Activated T-cell treated with anti-CD3 and anti-CD28 coated beads, Interleukin-2, amount 50 U/mL, for 24 hours (primary cell): ENCODE results near the gene PIP4K2B.
A peak's percentile ranks its signal among the peaks of the same experiment; 100 is the strongest.
"Not testable (repeated sequence)": the region's sequence is repeated elsewhere in the genome, so short reads cannot be mapped to it uniquely, and the experiment has no call there.

Experiments used
- DNase-seq: peaks from one replicate; pipeline ENCODE4 v3.0.0-alpha.2; 2020
- H3K27ac Mint-ChIP-seq: 2 replicates; pipeline ENCODE4 v1.8.0; 2020; ENCODE audit warnings: mild to moderate bottlenecking, mixed read lengths
- H3K27me3 Mint-ChIP-seq: 2 replicates; pipeline ENCODE4 v1.8.0; 2020; ENCODE audit warnings: mixed read lengths
- H3K36me3 Mint-ChIP-seq: 2 replicates; pipeline ENCODE4 v1.8.0; 2020; ENCODE audit warnings: low read depth, mixed read lengths
- H3K4me1 Mint-ChIP-seq: 2 replicates; pipeline ENCODE4 v1.8.0; 2020; ENCODE audit warnings: low read depth, mixed read lengths
- H3K4me3 Mint-ChIP-seq: 2 replicates; pipeline ENCODE4 v1.8.0; 2020; ENCODE audit warnings: mild to moderate bottlenecking, moderate library complexity, mixed read lengths
- H3K9me3 Mint-ChIP-seq: 2 replicates; pipeline ENCODE4 v1.8.0; 2020; ENCODE audit warnings: mixed read lengths

Gene PIP4K2B

GRCh38 chr17:38791162-38791561, 8.2 kb downstream of the PIP4K2B start:
- Mint-ChIP-seq H3K4me1 (peaks cover 34% of the 10 kb centered on the region), H3K4me3 (no peak overlapping the region), H3K27ac (no peak overlapping the region)

GRCh38 chr17:38790148-38790707, 9.1 kb downstream of the PIP4K2B start:
- not testable (repeated sequence) for H3K27ac Mint-ChIP-seq, H3K27me3 Mint-ChIP-seq, H3K4me3 Mint-ChIP-seq, DNase-seq, H3K9me3 Mint-ChIP-seq
- Mint-ChIP-seq H3K4me1 (peaks cover 26% of the 10 kb centered on the region), H3K36me3 (peaks cover 53% of the 10 kb centered on the region)

More at GRCh38 chr17:38791162-38791561, 8.2 kb downstream of the PIP4K2B start:
- no peak for DNase-seq
- peaks cover 53% of the 10 kb centered on the region for H3K36me3 Mint-ChIP-seq
- no peaks in the 10 kb centered on the region for H3K27me3 Mint-ChIP-seq
- H3K9me3 Mint-ChIP-seq, result no peaks in the 10 kb centered on the region

DNA sequence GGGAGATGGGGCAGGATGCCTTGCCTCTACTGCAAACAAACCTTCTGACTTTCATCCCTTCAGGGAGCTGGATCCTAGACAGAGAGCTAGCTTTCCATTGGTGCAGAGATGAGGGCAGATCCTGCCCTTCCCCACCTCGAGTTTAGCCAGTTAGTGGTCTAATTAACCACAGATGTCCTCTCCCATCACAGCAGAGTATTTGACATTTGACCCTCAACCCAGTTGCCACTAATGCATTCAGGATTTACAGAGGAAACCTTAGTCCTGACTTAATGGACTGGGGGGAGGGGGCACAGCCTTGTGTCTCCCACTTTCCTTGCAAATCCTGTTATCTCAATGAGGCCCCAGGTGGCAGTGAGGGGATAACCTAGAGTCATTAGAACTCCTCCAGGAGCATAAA, 10.2 kb downstream of the PIP4K2B start:
- no peak overlapping the region for H3K4me3 Mint-ChIP-seq
- H3K27me3 Mint-ChIP-seq, result no peaks in the 10 kb centered on the region
- H3K36me3 Mint-ChIP-seq, result peaks cover 58% of the 10 kb centered on the region
- DNase-seq, result no peak
- no peak overlapping the region for H3K27ac Mint-ChIP-seq
- peaks cover 21% of the 10 kb centered on the region for H3K4me1 Mint-ChIP-seq
- H3K9me3 Mint-ChIP-seq, result no peaks in the 10 kb centered on the region

GRCh38 chr17:38787999-38788398, 11.4 kb downstream of the PIP4K2B start:
- not testable (repeated sequence) for H3K4me3 Mint-ChIP-seq, H3K9me3 Mint-ChIP-seq, H3K27me3 Mint-ChIP-seq, H3K27ac Mint-ChIP-seq, DNase-seq
- H3K36me3 Mint-ChIP-seq, result peaks cover 63% of the 10 kb centered on the region
- peaks cover 15% of the 10 kb centered on the region for H3K4me1 Mint-ChIP-seq

GRCh38 chr17:38786372-38786771, 13.0 kb downstream of the PIP4K2B start:
- H3K27me3 Mint-ChIP-seq, result no peaks in the 10 kb centered on the region
- peaks cover 69% of the 10 kb centered on the region for H3K36me3 Mint-ChIP-seq
- no peak overlapping the region for H3K4me3 Mint-ChIP-seq
- no peaks in the 10 kb centered on the region for H3K9me3 Mint-ChIP-seq
- peak overlapping the region; percentile 15 for H3K27ac Mint-ChIP-seq
- peaks cover 7% of the 10 kb centered on the region for H3K4me1 Mint-ChIP-seq
- no peak for DNase-seq

GRCh38 chr17:38783227-38783626, 16.1 kb downstream of the PIP4K2B start:
- no peaks in the 10 kb centered on the region for H3K27me3 Mint-ChIP-seq
- no peaks in the 10 kb centered on the region for H3K9me3 Mint-ChIP-seq
- H3K4me1 Mint-ChIP-seq, result no peaks in the 10 kb centered on the region
- H3K36me3 Mint-ChIP-seq, result peaks cover 90% of the 10 kb centered on the region
- H3K4me3 Mint-ChIP-seq, result no peak overlapping the region
- peak overlapping the region; percentile 29 for H3K27ac Mint-ChIP-seq
- no peak for DNase-seq

DNA sequence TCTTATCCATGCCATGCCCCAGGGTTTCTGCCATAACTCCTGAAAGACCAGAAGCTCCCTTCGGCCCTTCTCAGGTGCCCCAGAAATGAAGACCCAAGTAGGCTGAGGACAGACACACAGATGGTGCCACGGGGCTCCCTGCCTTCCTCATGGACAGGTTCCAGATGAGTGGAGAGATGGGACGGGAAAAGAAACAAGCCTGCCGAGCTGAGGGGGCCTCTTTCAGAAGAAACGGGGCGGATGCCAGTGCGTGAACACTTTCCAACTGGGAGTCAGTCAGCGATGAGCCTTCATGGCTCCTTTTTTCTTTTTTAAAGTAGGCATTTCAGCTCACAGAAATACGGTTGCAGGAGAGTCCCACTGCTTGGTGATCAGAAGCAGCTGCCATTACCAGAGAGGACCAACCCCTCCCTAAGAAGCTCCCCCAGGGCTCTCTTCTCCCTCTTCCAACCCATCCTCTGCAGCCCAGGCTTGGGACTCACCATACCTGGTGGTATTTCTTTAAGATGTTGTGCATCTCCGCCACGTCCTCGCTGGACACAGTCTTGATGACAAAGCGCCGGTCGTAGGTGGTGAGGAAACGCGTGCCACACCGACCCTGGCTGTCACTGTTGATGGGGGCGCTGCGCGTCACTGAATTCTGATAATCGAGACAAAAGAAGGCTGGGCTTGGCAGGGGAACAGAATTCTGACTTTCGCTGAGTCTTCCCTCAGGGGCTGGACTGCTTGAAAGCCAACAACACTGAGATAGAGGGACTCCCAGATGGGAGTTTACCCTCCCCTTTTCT, 19.2 kb downstream of the PIP4K2B start:
- H3K9me3 Mint-ChIP-seq, result no peaks in the 10 kb centered on the region
- no peaks in the 10 kb centered on the region for H3K4me1 Mint-ChIP-seq
- no peaks in the 10 kb centered on the region for H3K27me3 Mint-ChIP-seq
- H3K36me3 Mint-ChIP-seq, result peaks cover 92% of the 10 kb centered on the region
- DNase-seq, result no peak
- H3K27ac Mint-ChIP-seq, result no peak overlapping the region
- H3K4me3 Mint-ChIP-seq, result no peak overlapping the region

DNA sequence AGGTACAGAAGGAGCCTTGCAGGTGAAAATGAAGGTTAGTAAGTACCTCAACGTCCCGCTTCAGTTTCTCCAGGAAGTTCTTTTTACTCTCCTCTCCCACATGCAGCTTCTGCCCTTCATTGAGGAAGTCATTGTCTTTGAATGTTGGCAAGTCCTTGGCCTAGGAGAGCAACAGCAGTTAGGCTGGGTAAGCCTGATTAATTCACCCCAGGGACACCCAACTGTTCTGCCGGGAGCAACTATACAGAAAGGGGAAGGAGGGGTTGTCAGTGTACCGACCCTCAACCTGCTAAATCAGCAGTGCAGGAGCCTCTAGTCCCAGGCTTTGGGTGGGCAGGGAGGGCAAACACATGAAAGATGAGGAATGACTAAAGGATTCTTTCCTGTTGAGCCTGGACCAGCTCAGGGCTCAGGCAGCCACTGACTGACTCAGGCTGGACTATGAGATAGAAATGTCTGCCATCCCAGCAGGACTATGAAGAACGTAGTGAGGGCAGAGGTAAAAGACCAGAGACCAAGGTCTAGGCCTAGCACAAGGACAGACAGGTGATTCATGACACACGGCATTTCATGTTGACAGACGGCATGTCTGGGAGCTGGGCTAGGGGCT, 21.6 kb downstream of the PIP4K2B start:
- no peak for DNase-seq
- no peaks in the 10 kb centered on the region for H3K9me3 Mint-ChIP-seq
- H3K27ac Mint-ChIP-seq, result no peak overlapping the region
- no peak overlapping the region for H3K4me3 Mint-ChIP-seq
- H3K27me3 Mint-ChIP-seq, result no peaks in the 10 kb centered on the region
- H3K4me1 Mint-ChIP-seq, result no peaks in the 10 kb centered on the region
- peaks cover 92% of the 10 kb centered on the region for H3K36me3 Mint-ChIP-seq

GRCh38 chr17:38773258-38773657, 26.1 kb downstream of the PIP4K2B start:
- Mint-ChIP-seq H3K4me1 (no peaks in the 10 kb centered on the region), H3K27me3 (no peaks in the 10 kb centered on the region), H3K9me3 (no peaks in the 10 kb centered on the region), H3K27ac (peak overlapping the region; percentile 19), H3K4me3 (no peak overlapping the region), H3K36me3 (peaks cover 92% of the 10 kb centered on the region)
- DNase-seq, result no peak

- DNase-seq, result no peak
- peaks cover 98% of the 10 kb centered on the region for H3K36me3 Mint-ChIP-seq
- peak overlapping the region; percentile 59 for H3K27ac Mint-ChIP-seq
Observed at GRCh38 chr17:38768417-38768816, 30.9 kb downstream of the PIP4K2B start.

DNA sequence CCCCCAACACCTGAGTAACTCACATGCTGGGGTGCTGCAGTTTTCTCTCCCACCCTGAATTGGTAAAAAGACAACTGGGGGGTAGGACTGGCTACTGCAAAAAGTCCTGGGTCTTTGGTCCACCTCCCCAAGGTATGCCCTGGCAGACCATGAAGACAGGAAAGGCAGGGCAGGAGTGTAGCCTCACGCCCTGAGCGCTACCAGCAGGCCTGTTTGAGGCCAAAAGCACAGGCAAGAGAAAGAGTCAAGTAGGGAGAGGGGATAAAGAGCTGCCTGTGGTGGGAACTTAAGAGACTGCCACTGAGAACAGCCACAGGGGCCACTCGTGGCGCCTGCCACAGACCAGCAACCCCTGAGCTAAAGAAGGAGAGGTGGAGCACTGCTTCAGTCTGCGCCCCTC, 33.0 kb downstream of the PIP4K2B start:
- Mint-ChIP-seq H3K36me3 (peaks cover 97% of the 10 kb centered on the region), H3K4me3 (no peak overlapping the region), H3K27ac (peak overlapping the region; percentile 63)

More at GRCh38 chr17:38768417-38768816, 30.9 kb downstream of the PIP4K2B start:
- Mint-ChIP-seq H3K27me3 (no peaks in the 10 kb centered on the region), H3K4me1 (no peaks in the 10 kb centered on the region), H3K4me3 (no peak overlapping the region), H3K9me3 (no peaks in the 10 kb centered on the region)

DNA sequence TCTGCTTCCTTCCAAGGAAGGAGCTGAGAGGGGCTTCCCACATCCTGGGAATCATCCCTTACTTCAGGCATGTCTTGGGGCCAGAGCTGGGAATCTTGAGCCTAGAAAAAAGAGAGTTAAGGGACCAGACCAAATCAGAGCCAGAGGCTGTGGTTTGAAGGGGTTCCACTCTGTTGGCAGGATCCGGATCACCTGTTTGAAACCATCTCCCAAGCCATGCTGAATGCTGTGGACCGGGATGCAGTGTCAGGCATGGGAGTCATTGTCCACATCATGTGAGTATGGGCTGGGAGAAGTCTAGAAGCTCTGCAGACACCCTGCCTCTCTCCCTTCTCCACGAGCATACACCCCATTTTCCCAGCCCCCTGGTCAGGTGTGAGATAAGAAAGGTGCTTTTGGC, 37.1 kb downstream of the PIP4K2B start:
- peak overlapping the region; percentile 50 for H3K27ac Mint-ChIP-seq
- no peaks in the 10 kb centered on the region for H3K9me3 Mint-ChIP-seq
- no peak for DNase-seq
- no peak overlapping the region for H3K4me3 Mint-ChIP-seq
- peaks cover 9% of the 10 kb centered on the region for H3K4me1 Mint-ChIP-seq
- H3K27me3 Mint-ChIP-seq, result no peaks in the 10 kb centered on the region
- H3K36me3 Mint-ChIP-seq, result peaks cover 96% of the 10 kb centered on the region

More for the DNA sequence above, 33.0 kb downstream of the PIP4K2B start:
- Mint-ChIP-seq H3K4me1 (peaks cover under 1% of the 10 kb centered on the region), H3K27me3 (no peaks in the 10 kb centered on the region), H3K9me3 (no peaks in the 10 kb centered on the region)
- DNase-seq, result no peak

DNA sequence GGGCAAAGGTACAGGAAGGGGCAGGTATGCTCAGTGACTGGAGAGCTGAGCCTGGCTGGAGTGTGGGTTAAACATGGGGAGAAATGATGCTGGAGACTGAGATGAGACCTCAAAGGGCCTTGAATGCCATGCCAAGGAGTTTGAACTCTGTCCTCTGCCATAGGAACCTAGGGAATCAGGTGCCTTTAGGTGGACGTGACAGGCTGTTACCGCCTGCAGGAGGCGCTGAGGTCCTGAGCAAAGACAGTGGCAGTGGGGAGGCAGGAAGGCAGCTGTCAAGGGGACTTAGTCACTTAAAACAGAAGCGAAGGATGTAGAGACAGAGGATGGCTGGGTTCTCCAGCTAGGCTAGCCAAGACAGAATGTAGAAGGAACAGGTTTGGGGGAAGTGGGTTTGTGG, 37.7 kb downstream of the PIP4K2B start:
- H3K36me3 Mint-ChIP-seq, result peaks cover 95% of the 10 kb centered on the region
- peaks cover 9% of the 10 kb centered on the region for H3K4me1 Mint-ChIP-seq
- peak overlapping the region; percentile 11 for H3K27ac Mint-ChIP-seq
- DNase-seq, result no peak
- H3K9me3 Mint-ChIP-seq, result no peaks in the 10 kb centered on the region
- no peak overlapping the region for H3K4me3 Mint-ChIP-seq
- no peaks in the 10 kb centered on the region for H3K27me3 Mint-ChIP-seq

DNA sequence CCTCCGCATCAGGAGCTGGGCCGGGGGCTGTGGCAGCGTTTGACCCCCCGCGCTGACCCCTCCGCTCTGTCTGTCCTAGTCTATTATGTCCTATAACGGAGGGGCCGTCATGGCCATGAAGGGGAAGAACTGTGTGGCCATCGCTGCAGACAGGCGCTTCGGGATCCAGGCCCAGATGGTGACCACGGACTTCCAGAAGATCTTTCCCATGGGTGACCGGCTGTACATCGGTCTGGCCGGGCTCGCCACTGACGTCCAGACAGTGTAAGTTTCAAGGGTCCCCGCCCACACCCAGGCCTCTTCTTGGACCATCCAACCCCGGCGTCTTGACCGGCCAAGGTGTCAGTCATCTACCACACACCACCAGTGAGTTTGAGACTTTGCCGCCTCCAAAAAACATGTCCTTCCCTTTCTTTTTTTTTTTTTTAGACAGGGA, 46.3 kb downstream of the PIP4K2B start:
- H3K4me1 Mint-ChIP-seq, result peaks cover 57% of the 10 kb centered on the region
- peaks cover 31% of the 10 kb centered on the region for H3K27me3 Mint-ChIP-seq
- H3K4me3 Mint-ChIP-seq, result peak overlapping the region; percentile 93

More for the DNA sequence above, 46.3 kb downstream of the PIP4K2B start:
- Mint-ChIP-seq H3K27ac (peak overlapping the region; percentile 99), H3K9me3 (no peaks in the 10 kb centered on the region), H3K36me3 (peaks cover 60% of the 10 kb centered on the region)
- no peak for DNase-seq
